Measurements from ENCODE around the gene SLC17A3. TPM values are rescaled to one million over a fixed set of nuclear protein-coding genes. Genes with fewer than 3 reads are reported as not detected.

The SLC17A3 gene
- total and polyA plus RNA-seq, 10 of the 15 experiments (the other 5 are each of a cell fraction or from before 2014, with no cell fraction given): not detected

- TF ChIP-seq ELK1 (IDR thresholded peaks at IDR 0.05; ENCODE audit: low read depth, low read length) (no peak), RELB (IDR thresholded peaks at IDR 0.05; ENCODE audit: low read depth) (no peak)
Observed at GRCh38 chr6:25918083-25918683, 44.1 kb upstream of the SLC17A3 start (continued).

- Histone ChIP-seq H3K36me3 (ENCODE audit: control insufficient read depth in 2 of 2, insufficient read depth in 2 of 2, low read length in 1 of 2) (no peaks in the 10 kb centered on the region), H3K4me1 (ENCODE audit: control insufficient read depth, insufficient read depth, low read length) (no peaks in the 10 kb centered on the region), H3K4me2 (ENCODE audit: control insufficient read depth, insufficient read depth) (no peak overlapping the region), H2AFZ (ENCODE audit: control insufficient read depth, low read depth, low read length) (no peak overlapping the region), H3K9ac (ENCODE audit: control insufficient read depth, insufficient read depth, low read length) (no peak overlapping the region), H3K9me3 (replicated peaks; ENCODE audit: control insufficient read depth, insufficient read depth, low read length) (no peaks in the 10 kb centered on the region), H3K27ac (ENCODE audit: control insufficient read depth, insufficient read depth) (no peak overlapping the region), H3K79me2 (ENCODE audit: control insufficient read depth, insufficient read depth, low read length) (no peaks in the 10 kb centered on the region), H3K4me3 (no peak overlapping the region), H3K27me3 (replicated peaks in 1 of 2; ENCODE audit: control insufficient read depth in 2 of 2, insufficient read depth in 2 of 2, low read length in 1 of 2) (no peaks in the 10 kb centered on the region), H4K20me1 (ENCODE audit: control insufficient read depth, insufficient read depth) (no peaks in the 10 kb centered on the region)
- ATAC-seq (no peak), DNase-seq (ENCODE audit: low read depth, low spot score) (no peak), FAIRE-seq (no peak)
- in situ Hi-C loops (cut with MboI): no loop called here
- ChIA-PET SMC1A (ENCODE audit: uncharacterized antibody, unreplicated experiment) (interaction anchor here (0.8 kb wide), 1 partner anchor 17 kb away, joined by 3 read pairs; no protein-coding TSS in a partner anchor), RAD21 (ENCODE audit: unreplicated experiment) (no interaction called here), CTCF (no interaction called here), POLR2A (no interaction called here)
- intact Hi-C loops (cut with micrococcal nuclease; ENCODE audit: unreplicated experiment): no loop called here
- no TSS peak for BruUV-seq (replicated peaks)
- 44% methylated on average over 7 of the region's 7 CpGs for WGBS (ENCODE audit: insufficient coverage, insufficient replicate concordance, low lambda C conversion rate, missing lambda C conversion rate)
- TF ChIP-seq FOXM1 (IDR thresholded peaks at IDR 0.05; ENCODE audit: low read depth, low read length): no peak
- TF ChIP-seq ZBTB40 (IDR thresholded peaks at IDR 0.05; ENCODE audit: borderline replicate concordance): no peak
- TF ChIP-seq NFIC (IDR thresholded peaks at IDR 0.05; ENCODE audit: low read depth, low read length): no peak
- no peak for TF ChIP-seq KAT2A (conservative IDR thresholded peaks at IDR 0.05; ENCODE audit: control insufficient read depth, low read depth, low read length)
- no peak for TF ChIP-seq BHLHE40 (IDR thresholded peaks at IDR 0.05; ENCODE audit: borderline replicate concordance in 1 of 2, low read depth in 2 of 2, low read length in 1 of 2)
- no peak for TF ChIP-seq E4F1 (IDR thresholded peaks at IDR 0.05; ENCODE audit: borderline replicate concordance, partially characterized antibody)
- TF ChIP-seq YY1 (IDR thresholded peaks at IDR 0.05; ENCODE audit: low read depth, low read length): no peak
- TF ChIP-seq CBX3 (IDR thresholded peaks at IDR 0.05; ENCODE audit: borderline replicate concordance, low read depth): no peak
Observed at GRCh38 chr6:25916789-25917490, 42.9 kb upstream of the SLC17A3 start.
